ENCODE data around the gene ASNSD1.
"Not testable (repeated sequence)": the region's sequence is repeated elsewhere in the genome, so short reads cannot be mapped to it uniquely, and the experiment has no call there.

DNA sequence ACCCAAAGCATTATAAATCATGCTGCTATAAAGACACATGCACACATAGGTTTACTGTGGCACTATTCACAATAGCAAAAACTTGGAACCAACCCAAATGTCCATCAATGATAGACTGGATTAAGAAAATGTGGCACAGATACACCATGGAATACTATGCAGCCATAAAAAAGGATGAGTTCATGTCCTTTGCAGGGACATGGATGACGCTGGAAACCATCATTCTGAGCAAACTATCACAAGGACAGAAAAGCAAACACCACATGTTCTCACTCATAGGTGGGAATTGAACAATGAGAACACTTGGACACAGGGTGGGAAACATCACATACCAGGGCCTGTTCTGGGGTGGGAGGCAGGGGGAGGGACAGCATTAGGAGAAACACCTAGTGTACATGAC, 56.3 kb downstream of the ASNSD1 start:
- TF ChIP-seq CTCF (IDR thresholded peaks at IDR 0.05; ENCODE audit: borderline replicate concordance, extremely low read depth, low read length, poor library complexity, severe bottlenecking); EZH2 (IDR thresholded peaks at IDR 0.05; ENCODE audit: borderline replicate concordance, low read depth, low read length, severe bottlenecking): not testable (repeated sequence)
